Muscle of arm (tissue), 12 donors: ENCODE data around the gene SGF29. TPM values are rescaled to one million over a fixed set of nuclear protein-coding genes. Genes with fewer than 3 reads are reported as not detected.
A peak's percentile ranks its signal among the peaks of the same experiment; 100 is the strongest.
"Not testable (repeated sequence)": the region's sequence is repeated elsewhere in the genome, so short reads cannot be mapped to it uniquely, and the experiment has no call there.

Experiments
- DNase-seq: peaks from one replicate; pipeline ENCODE4 v3.0.0-alpha.2; 2013
- polyA plus RNA-seq, 12 donors: library from polyadenylated mRNA; unstranded; fragments of 120-200 nt; gene quantifications; one replicate each; pipeline ENCODE4 v1.2.1, GENCODE V29; 2013; ENCODE audit not compliant: insufficient read length in 12 of 12

SGF29 gene
- polyA plus RNA-seq, 12 donors = 8.4 to 26.0 (median 14.8) TPM; not detected in 1

- DNase-seq = no peak
Observed at GRCh38 chr16:28561557-28562187, 8.0 kb downstream of the SGF29 start.

- no peak for DNase-seq
Observed at GRCh38 chr16:28562199-28562598, 8.5 kb downstream of the SGF29 start.

- no peak for DNase-seq
Observed at GRCh38 chr16:28563218-28563617, 9.5 kb downstream of the SGF29 start.

GRCh38 chr16:28566233-28566925 is 12.7 kb downstream of the SGF29 start:
- not testable (repeated sequence) for DNase-seq

- DNase-seq = no peak
Observed at GRCh38 chr16:28567292-28567691, 13.6 kb downstream of the SGF29 start.

- no peak for DNase-seq
Observed at GRCh38 chr16:28569021-28569420, 15.3 kb downstream of the SGF29 start.

GRCh38 chr16:28569968-28570752 is 16.4 kb downstream of the SGF29 start:
- DNase-seq = no peak

GRCh38 chr16:28572696-28573510 is 19.2 kb downstream of the SGF29 start:
- peak; percentile 66 for DNase-seq

- DNase-seq = no peak
Observed at GRCh38 chr16:28573738-28574718, 20.3 kb downstream of the SGF29 start.

GRCh38 chr16:28574925-28575324 is 21.2 kb downstream of the SGF29 start:
- DNase-seq = no peak

GRCh38 chr16:28575446-28576109 is 21.9 kb downstream of the SGF29 start:
- no peak for DNase-seq

- DNase-seq = no peak
Observed at GRCh38 chr16:28580726-28581315, 27.1 kb downstream of the SGF29 start.

- DNase-seq = no peak
Observed at GRCh38 chr16:28585674-28586073, 32.0 kb downstream of the SGF29 start.

- no peak for DNase-seq
Observed at GRCh38 chr16:28586466-28586865, 32.7 kb downstream of the SGF29 start.

GRCh38 chr16:28587386-28587785 is 33.7 kb downstream of the SGF29 start:
- no peak for DNase-seq

GRCh38 chr16:28589069-28589468 is 35.3 kb downstream of the SGF29 start:
- no peak for DNase-seq

- DNase-seq = no peak
Observed at GRCh38 chr16:28589930-28590329, 36.2 kb downstream of the SGF29 start.

- no peak for DNase-seq
Observed at GRCh38 chr16:28590384-28591340, 36.9 kb downstream of the SGF29 start.
